Gastrocnemius medialis (tissue), 4 donors: Measurements from ENCODE around the gene RNU4-1.

Experiments
- CTCF ChIP-seq, 5 experiments: fragments of 450-650 bp in 3 of 5; fragments of 200-600 bp in 2 of 5; sonication (generic) in 2 of 5; IDR thresholded peaks in 4 of 5; conservative IDR thresholded peaks in 1 of 5; 1 replicate in 4 of 5; 2 replicates in 1 of 5; pipeline ENCODE4 v1.5.1; 2016 to 2019; ENCODE audit warnings: antibody characterized with exemption in 5 of 5, mild to moderate bottlenecking in 3 of 5, moderate library complexity in 3 of 5
- POLR2A ChIP-seq, 2 donors: fragments of 450-650 bp; IDR thresholded peaks; one replicate each; pipeline ENCODE4 v1.6.1; 2017; ENCODE audit warnings: antibody characterized with exemption in 2 of 2, mild to moderate bottlenecking in 2 of 2, moderate library complexity in 2 of 2

DNA sequence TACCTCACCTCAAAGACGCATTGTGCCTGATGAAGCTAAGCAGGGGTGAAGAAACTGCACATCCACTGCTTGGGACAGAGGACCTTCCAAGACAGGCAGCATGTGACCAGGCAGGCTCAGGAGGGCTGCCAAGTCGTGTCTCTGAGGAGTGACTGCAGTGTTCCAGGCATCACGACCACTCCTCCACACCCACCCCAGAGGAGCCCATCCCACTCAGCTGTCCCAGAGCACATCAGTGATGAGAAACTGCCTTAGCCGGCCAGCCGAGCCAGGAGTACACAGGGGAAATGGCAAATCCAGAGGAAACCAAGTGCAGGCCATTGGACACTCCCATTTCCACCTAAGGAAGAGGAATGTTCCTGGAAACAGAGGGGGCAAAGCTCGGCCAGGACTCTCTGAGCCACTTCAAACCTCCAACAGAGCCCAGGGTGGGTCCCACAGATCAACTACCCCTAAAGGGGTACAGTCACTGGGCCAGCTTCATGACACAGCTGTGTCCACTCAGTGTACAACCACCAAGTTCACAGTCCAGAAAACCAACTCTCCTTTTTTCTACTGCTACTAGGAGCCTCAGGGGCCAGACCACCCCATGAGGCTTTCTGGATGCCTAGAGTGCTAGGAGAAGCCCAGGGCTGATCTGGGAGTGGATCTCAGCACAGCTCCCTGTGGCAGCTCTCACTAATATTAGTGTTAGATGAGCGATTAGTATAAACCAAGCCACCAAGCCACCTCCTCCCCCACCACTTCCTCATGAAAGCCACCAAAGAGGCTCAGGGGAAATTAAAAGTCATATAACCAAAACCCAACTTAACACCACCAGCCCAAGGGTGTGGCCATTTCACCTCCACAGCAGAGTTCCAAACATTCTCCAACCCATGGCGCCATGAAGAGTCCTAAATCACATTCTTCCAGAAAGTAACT lies 42.9 kb downstream of the RNU4-1 start:
- TF ChIP-seq CTCF (IDR thresholded peaks at IDR 0.05 in 4 of 5, conservative IDR thresholded peaks at IDR 0.05 in 1 of 5) (no peak), POLR2A (IDR thresholded peaks at IDR 0.05) (peak in 1 of 2 donors; percentile 30)
